ENCODE results near the gene FRMD1.

The FRMD1 gene

DNA sequence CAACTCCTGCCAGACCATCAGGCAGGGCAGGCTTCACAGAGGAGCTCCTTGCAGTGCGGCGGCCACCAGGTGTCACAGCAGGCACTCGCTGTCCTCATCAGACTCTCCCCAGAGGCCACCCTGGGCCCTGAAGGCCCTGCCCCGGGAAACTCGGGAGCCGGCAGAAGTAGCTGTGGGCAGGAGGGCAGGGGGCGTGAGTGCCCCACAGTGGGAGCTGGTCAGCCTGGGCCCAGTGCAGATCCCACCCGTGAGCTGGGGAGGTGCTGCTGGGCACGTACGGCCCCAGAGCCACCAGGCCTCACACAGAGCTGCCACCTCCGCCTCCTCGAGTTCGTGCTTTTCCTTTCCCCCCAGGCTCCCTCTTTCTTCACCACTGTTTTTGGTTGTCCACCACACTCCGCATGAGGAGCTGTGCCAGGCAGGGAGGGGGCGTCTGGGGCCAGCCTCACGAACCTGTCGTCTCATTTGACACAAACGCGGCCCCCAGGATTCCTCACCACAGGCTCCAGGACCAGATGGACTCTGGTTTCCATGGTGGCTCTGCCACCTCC lies 33.8 kb downstream of the FRMD1 start:
- Mint-ChIP-seq H3K4me1 (no peaks in the 10 kb centered on the region), H3K27me3 (no peaks in the 10 kb centered on the region), H3K4me3 (no peak overlapping the region), H3K27ac (no peak overlapping the region), H3K9me3 (peaks cover 7 to 11% of the 10 kb centered on the region in 2 donors), H3K36me3 (no peaks in the 10 kb centered on the region)
- ATAC-seq (replicated peaks) (no peak), DNase-seq (no peak)

DNA sequence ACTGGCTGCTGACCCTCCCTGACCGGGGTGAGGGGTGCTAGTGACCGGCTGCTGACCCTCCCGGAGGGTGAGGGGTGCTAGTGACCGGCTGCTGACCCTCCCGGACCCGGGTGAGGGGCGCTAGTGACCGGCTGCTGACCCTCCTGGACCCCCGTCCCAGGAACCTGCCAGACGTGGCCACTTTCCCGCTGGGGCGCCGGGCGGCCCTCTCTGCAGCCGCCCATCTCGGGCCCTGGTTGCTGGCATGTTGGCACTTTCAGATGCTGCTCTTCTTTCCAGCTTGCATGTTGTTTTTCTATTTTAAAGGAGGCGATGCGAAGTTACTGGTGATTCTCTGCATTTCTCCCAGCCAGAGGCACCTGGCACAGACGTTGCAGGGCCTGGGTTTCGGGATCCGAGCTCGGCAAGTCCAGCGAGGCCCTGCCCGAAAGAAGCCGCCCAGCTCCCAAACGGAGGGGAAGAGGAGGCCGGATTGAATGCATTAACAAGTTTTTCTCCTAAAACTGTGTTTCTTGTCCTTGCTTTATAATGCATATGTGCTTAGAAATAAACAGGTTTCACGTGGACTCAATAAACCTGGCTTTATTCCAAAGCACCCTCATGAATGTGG lies 34.4 kb downstream of the FRMD1 start:
- no peak for ATAC-seq (replicated peaks)
- Mint-ChIP-seq H3K27me3 (no peaks in the 10 kb centered on the region), H3K4me1 (no peaks in the 10 kb centered on the region), H3K4me3 (no peak overlapping the region), H3K27ac (no peak overlapping the region), H3K9me3 (peaks cover 7 to 14% of the 10 kb centered on the region in 2 donors), H3K36me3 (no peaks in the 10 kb centered on the region)
- DNase-seq = no peak

DNA sequence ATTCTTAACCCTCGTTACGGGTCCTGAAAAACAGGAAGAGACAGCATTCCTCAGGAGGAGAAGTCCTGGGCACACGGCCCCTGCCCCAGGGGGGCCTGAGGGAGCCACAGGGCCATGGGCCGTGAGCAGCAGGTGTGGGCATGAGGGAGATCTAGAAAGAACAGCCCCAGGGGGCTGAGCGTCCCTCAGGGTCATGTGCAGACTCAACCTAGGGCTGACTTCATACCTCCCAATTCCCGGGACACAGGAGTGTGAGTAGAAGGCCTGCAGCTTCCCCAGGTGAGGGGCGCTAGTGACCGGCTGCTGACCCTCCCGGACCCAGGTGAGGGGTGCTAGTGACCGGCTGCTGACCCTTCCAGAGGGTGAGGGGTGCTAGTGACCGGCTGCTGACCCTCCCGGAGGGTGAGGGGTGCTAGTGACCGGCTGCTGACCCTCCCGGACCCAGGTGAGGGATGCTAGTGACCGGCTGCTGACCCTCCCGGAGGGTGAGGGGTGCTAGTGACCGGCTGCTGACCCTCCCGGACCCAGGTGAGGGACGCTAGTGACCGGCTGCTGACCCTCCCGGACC lies 35.1 kb downstream of the FRMD1 start:
- Mint-ChIP-seq H3K4me3 (no peak overlapping the region), H3K9me3 (peaks cover 7 to 14% of the 10 kb centered on the region in 2 donors), H3K27me3 (no peaks in the 10 kb centered on the region), H3K36me3 (no peaks in the 10 kb centered on the region), H3K4me1 (no peaks in the 10 kb centered on the region), H3K27ac (no peak overlapping the region)
- no peak for DNase-seq
- no peak for ATAC-seq (replicated peaks)

DNA sequence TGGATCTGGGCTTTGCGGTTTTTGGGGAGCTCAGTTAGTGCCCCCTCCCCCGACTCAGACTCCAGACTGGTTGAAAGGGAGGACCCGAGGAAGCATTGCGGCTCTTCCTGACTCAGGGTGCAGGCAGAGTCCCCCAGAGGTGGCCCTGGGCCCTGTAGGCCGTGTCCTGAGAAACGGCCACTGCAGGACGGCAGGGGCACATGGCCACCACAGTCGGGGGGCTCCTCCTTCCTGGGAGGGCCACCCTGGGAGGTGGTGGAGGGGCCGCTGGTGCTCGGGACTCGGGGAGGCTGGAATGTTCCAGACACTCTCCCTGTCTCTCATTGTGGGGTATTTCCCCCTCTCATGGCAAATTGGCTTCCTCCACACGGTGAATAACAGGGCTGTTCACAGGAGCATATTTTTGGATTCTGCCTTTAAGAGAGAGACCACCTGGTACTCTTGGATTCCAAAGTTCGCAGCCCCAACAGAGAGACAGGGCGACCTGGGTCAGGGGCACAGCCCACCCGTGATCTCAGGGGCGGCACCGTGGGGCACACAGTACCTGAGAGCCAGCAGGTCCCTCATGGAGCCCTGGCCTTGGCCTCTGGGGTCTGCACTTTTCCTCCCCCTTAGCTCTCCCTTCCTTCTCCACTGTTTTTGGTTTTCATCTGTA lies 35.7 kb downstream of the FRMD1 start:
- no peak overlapping the region for H3K27ac Mint-ChIP-seq
- no peaks in the 10 kb centered on the region for H3K27me3 Mint-ChIP-seq
- ATAC-seq (replicated peaks) = no peak
- no peak overlapping the region for H3K4me3 Mint-ChIP-seq
- no peaks in the 10 kb centered on the region for H3K4me1 Mint-ChIP-seq
- H3K9me3 Mint-ChIP-seq = peaks cover 11 to 16% of the 10 kb centered on the region in 2 donors
- no peak for DNase-seq
- peaks cover 0 to 3% of the 10 kb centered on the region in 2 donors for H3K36me3 Mint-ChIP-seq

DNA sequence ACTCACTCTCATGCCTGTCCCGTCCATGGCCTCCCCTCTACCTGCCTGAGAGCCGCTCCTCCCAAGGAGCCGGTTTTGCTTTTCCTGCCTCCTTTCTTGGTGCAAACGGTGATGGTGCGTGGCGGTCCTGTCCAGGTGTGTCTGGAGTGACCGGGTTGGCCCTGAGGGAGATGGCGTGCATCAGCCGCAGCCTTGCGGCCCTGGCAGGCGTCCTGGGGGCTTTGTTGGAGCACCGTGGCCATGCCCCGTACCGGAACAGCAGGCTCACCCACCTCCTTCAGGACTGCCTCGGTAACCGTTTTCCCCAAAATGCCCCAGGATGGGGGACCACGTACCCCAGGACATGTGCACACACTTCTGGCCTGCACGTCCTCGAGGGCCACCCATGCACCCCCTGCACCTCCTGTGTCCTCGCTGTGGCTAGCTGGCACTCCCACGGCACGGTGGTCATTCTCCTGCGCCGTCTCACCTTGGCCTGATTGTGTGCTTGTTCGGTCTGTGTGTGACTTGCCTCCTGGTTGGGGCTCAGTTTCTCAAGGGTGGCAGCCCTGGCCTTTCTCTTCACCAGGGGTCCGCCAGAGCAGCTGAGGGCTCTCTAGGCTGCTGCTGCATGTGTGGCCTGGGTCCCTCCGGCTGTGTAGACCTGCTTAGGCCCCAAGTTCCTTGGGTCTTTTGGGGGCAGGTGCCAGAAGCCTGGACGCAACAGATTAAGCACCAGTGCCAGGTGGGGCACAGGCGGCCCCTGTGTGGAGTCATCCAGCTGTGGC lies 36.4 kb downstream of the FRMD1 start:
- H3K4me3 Mint-ChIP-seq = no peak overlapping the region
- ATAC-seq (replicated peaks) (no peak), DNase-seq (no peak)
- no peak overlapping the region for H3K27ac Mint-ChIP-seq
- peaks cover 13 to 17% of the 10 kb centered on the region in 2 donors for H3K9me3 Mint-ChIP-seq
- H3K27me3 Mint-ChIP-seq = no peaks in the 10 kb centered on the region
- H3K4me1 Mint-ChIP-seq = no peaks in the 10 kb centered on the region
- peaks cover 0 to 3% of the 10 kb centered on the region in 2 donors for H3K36me3 Mint-ChIP-seq

DNA sequence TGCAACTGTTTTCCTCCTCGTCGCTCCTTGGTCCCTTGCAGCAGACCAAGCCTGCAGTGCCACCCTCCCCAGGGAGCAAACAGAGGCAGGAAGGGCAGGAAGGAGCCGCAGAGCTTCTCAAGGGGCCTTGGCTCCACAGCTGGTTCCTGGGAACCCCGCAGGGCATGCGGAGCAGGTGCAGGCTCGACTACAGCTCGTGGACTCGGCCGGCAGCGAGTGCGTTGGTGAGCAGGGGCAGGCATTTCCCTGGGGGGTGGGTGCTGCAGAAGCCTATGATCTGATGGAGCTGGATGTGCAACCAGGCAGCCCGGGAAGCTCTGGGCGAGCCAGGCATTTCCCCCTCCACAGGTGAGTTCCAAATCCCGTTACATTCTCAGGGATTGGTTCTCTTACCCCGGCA lies 37.1 kb downstream of the FRMD1 start:
- no peak overlapping the region for H3K4me3 Mint-ChIP-seq
- H3K27me3 Mint-ChIP-seq = no peaks in the 10 kb centered on the region
- ATAC-seq (replicated peaks) (no peak), DNase-seq (no peak)
- no peaks in the 10 kb centered on the region for H3K4me1 Mint-ChIP-seq
- peaks cover 3% of the 10 kb centered on the region in 2 donors for H3K36me3 Mint-ChIP-seq
- H3K9me3 Mint-ChIP-seq = peaks cover 19 to 20% of the 10 kb centered on the region in 2 donors
- H3K27ac Mint-ChIP-seq = no peak overlapping the region

DNA sequence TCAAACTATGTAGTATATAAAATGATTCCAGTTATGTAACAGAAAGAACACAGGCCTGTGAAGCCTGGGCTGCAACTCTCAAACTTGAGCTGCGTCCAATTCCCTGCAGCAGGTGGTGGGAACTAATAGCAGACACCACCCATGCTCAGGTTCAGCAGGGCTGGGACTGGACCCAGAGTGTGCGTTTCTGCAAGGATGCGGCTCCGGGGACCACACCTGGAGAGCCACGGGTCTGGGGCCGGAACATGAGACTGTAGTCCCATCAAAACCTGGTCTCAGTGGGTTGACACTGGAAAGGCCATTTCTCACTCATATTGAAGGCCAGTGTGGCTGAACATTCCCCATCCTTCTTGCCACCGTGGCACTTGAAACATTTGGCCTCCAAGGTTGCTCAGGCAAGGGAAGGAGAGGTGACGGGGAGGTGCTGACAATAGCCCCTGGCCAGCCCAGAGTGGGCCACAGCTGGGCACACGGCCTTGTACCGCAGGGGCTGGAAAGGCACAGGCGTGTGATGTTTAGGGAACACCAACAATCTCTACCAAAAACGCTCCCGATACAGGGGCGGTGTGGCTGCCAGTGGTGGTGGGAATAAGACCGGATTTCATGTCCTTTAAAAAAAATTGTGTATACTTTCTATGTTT lies 38.0 kb downstream of the FRMD1 start:
- no peaks in the 10 kb centered on the region for H3K4me1 Mint-ChIP-seq
- H3K27ac Mint-ChIP-seq = no peak overlapping the region
- DNase-seq = no peak
- H3K4me3 Mint-ChIP-seq = no peak overlapping the region
- ATAC-seq (replicated peaks) = no peak
- H3K9me3 Mint-ChIP-seq = peaks cover 19 to 22% of the 10 kb centered on the region in 2 donors
- peaks cover 5 to 8% of the 10 kb centered on the region in 2 donors for H3K27me3 Mint-ChIP-seq
- peaks cover 3% of the 10 kb centered on the region in 2 donors for H3K36me3 Mint-ChIP-seq

DNA sequence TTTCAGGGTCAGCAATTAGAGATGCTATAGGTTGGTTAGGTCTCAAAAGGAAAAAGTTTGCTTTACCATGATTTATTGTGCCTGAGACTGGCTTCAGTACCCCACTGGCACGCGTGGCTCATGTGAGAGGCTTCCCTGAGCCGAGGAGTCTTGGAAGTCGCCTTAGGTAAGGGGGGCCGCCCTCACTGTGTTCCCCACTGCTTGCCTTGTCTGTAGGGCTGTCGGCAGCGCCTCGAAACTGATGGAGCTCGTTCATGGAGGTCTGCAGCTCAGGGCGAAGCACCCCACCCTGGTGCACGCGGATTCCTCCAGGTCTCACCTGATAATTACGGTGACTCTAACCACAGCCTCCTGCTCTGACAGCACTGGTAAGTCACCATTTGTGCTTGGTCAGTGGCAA lies 39.2 kb downstream of the FRMD1 start:
- H3K4me3 Mint-ChIP-seq = no peak overlapping the region
- no peak for DNase-seq
- no peaks in the 10 kb centered on the region for H3K4me1 Mint-ChIP-seq
- peaks cover 19 to 22% of the 10 kb centered on the region in 2 donors for H3K9me3 Mint-ChIP-seq
- no peak for ATAC-seq (replicated peaks)
- no peak overlapping the region for H3K27ac Mint-ChIP-seq
- H3K27me3 Mint-ChIP-seq = peaks cover 17 to 19% of the 10 kb centered on the region in 2 donors
- H3K36me3 Mint-ChIP-seq = peaks cover 3% of the 10 kb centered on the region in 2 donors

DNA sequence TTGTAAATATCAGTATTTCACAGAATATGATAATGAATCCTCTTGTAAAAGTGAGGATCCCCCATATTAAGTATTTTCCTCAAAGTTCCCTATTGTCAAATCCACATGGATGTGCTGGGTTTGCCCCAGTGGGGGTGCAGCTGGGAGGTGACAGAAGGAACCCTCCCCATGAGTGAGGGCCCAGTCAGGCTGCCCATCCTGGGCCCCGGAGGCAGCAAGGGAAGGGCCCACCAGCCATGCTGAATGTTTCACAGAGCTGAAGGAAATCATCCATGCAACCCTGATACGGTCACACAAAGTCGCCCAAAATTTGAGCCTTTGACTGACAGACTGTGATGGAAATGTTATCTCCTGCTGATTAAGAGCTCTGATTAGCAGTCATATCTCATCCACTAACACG lies 39.7 kb downstream of the FRMD1 start:
- Mint-ChIP-seq H3K4me1 (no peaks in the 10 kb centered on the region), H3K27me3 (peaks cover 21 to 23% of the 10 kb centered on the region in 2 donors), H3K36me3 (peaks cover 3% of the 10 kb centered on the region in 2 donors), H3K4me3 (no peak overlapping the region), H3K27ac (no peak overlapping the region), H3K9me3 (peaks cover 19 to 22% of the 10 kb centered on the region in 2 donors)
- no peak for DNase-seq
- ATAC-seq (replicated peaks) = no peak

DNA sequence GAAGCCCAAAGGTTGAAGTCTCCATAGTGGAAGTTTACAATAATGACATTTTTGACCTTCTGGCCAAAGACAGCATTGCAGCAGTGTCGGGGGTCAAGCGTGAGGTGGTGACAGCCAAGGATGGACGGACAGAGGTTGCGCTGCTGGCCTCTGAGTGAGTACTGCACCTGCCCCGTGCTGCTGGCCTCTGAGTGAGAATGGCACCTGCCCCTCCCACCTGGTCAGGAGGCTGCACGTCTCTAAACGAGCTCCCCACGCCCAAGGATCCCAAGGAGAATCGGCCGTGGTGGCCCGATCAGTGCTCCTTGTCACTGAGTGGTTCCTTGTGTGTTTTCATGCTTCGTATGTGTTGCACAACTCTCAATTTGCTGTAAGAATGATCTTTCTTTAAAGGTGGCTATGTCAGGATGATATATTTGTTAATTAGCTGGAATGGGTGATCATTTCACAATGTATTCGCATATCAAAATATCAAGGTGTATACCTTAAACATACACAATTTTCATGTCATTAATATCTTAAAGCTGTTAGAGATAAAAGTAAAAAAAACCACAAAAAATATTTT lies 40.4 kb downstream of the FRMD1 start:
- ATAC-seq (replicated peaks) (no peak), DNase-seq (no peak)
- H3K27me3 Mint-ChIP-seq = peaks cover 23 to 24% of the 10 kb centered on the region in 2 donors
- H3K27ac Mint-ChIP-seq = no peak overlapping the region
- no peaks in the 10 kb centered on the region for H3K4me1 Mint-ChIP-seq
- peaks cover 3% of the 10 kb centered on the region in 2 donors for H3K36me3 Mint-ChIP-seq
- H3K9me3 Mint-ChIP-seq = peaks cover 21 to 24% of the 10 kb centered on the region in 2 donors
- H3K4me3 Mint-ChIP-seq = no peak overlapping the region

DNA sequence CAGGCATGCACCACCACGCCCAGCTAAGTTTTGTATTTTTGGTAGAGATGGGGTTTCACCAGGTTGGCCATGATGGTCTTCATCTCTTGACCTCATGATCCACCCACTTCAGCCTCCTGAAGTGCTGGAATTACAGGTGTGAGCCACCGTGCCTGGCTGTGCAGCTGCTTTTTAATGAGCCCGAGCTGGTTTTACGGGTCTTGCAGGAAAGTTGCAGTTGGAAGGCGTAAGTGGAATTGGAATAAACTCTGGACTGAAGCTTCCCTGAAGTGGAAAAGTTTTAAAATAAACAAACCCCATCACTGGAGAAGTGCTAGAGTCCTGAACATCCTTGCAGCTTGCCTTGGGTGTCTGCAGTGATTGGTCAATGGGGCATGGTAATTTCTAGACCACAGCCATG lies 41.2 kb downstream of the FRMD1 start:
- no peaks in the 10 kb centered on the region for H3K4me1 Mint-ChIP-seq
- H3K9me3 Mint-ChIP-seq = peaks cover 24 to 25% of the 10 kb centered on the region in 2 donors
- no peak overlapping the region for H3K27ac Mint-ChIP-seq
- peaks cover 3% of the 10 kb centered on the region in 2 donors for H3K36me3 Mint-ChIP-seq
- H3K27me3 Mint-ChIP-seq = peaks cover 23 to 29% of the 10 kb centered on the region in 2 donors
- DNase-seq (no peak), ATAC-seq (replicated peaks) (no peak)
- no peak overlapping the region for H3K4me3 Mint-ChIP-seq

DNA sequence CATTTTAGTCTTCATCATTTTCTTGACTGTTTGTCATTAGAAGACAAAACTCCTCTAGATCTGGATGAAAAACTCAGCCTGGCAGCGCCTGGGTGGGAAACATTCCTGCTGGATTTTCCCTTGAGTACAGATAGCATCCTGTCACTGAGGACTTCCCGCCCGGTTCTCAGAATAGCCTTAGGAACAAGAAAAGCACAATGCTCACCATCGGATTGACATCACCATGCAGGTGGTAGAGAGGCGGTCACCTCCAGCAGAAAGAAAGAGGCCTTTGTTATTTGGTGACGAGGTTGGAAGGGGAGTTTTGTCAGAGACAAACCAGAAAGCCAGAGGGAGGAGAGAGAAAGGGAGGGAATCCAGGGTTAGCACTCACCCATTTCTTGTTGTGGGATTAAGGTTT lies 41.8 kb downstream of the FRMD1 start:
- Mint-ChIP-seq H3K9me3 (peaks cover 18 to 21% of the 10 kb centered on the region in 2 donors), H3K27me3 (peaks cover 23 to 29% of the 10 kb centered on the region in 2 donors), H3K4me1 (no peaks in the 10 kb centered on the region), H3K27ac (no peak overlapping the region), H3K4me3 (no peak overlapping the region), H3K36me3 (peaks cover 3% of the 10 kb centered on the region in 2 donors)
- DNase-seq = no peak
- ATAC-seq (replicated peaks) = no peak

DNA sequence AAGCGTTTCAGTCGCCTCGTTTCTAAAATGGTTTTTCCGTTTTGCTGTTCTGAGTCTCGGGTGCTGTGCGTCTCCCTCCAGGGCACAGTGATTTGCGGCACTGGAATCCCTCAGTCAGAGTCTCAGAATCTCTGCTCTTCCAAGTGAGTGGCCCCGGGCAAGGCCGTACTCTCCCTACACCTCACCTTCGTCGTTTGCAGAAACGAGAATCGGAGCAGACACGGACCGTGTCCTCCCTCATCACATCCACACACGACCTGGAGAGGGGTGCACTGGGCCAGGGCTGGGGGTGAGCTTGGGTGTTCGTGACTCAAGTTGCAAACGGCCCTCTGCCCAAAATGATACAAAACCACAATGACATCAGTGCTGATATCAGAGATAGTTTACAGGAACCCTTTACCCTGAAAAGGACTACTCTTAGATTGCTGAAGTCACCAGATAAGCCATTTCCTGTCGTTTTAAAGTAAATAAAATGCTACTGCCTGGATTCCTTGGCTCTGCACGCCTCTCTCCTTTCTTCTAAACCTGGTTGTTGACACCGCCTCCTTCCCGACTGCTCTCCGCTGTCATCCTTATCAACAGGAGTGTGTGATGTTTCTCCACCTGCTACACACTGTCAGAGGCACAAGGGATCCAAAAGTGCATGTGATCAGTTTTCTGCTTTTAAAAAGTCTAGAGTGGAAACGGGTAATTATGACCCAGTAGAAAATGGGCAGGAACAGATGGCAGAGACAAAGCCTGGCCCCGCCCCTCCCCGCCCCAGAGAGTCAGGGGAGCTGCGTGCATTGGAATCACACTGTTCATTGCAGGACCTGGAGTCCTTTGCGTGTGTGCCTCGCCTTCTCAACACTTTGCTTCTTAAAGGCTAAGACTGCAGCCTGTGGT lies 43.1 kb downstream of the FRMD1 start:
- H3K27me3 Mint-ChIP-seq = peaks cover 30 to 35% of the 10 kb centered on the region in 2 donors
- DNase-seq = no peak
- H3K4me3 Mint-ChIP-seq = no peak overlapping the region
- H3K9me3 Mint-ChIP-seq = peaks cover 16 to 18% of the 10 kb centered on the region in 2 donors
- ATAC-seq (replicated peaks) = no peak
- peaks cover 3% of the 10 kb centered on the region in 2 donors for H3K36me3 Mint-ChIP-seq
- no peaks in the 10 kb centered on the region for H3K4me1 Mint-ChIP-seq
- H3K27ac Mint-ChIP-seq = no peak overlapping the region
